Loucy (cell line): ENCODE results near the gene TTC7B.

ENCODE experiments used
- EZH2phosphoT487 ChIP-seq: fragments of 200-600 bp; IDR thresholded peaks from 2 replicates; pipeline ENCODE4 v1.6.1; 2018; ENCODE audit warnings: antibody characterized with exemption, mild to moderate bottlenecking, moderate library complexity, borderline replicate concordance
- TF ChIP-seq, protein P1 (sequence below): fragments of 200-600 bp; sonication (generic); conservative IDR thresholded peaks from 2 replicates; pipeline ENCODE4 v1.5.1; 2014; ENCODE audit warnings: mild to moderate bottlenecking, antibody characterized with exemption, low read length

DNA sequence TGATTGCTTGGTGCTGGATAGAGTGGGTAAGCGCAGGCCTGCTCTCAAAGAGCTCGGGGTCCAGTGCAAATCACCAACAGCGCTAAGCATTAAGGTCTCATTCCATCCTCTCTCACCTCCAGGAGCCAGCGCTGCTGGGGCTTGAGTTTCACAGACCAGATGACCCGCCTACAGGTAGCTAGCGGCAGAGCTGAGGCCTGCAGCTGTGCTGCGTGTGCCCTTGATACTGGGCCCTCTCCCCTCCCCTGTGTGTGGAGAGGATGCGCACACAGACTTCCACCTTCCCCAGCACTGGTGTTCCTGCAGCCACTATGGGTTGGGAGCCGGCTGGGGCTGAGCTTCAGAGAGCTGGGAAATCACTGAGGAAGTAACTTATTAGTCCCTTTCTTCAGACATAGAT, 269.5 kb downstream of the TTC7B start:
- TF ChIP-seq, protein P1, sequence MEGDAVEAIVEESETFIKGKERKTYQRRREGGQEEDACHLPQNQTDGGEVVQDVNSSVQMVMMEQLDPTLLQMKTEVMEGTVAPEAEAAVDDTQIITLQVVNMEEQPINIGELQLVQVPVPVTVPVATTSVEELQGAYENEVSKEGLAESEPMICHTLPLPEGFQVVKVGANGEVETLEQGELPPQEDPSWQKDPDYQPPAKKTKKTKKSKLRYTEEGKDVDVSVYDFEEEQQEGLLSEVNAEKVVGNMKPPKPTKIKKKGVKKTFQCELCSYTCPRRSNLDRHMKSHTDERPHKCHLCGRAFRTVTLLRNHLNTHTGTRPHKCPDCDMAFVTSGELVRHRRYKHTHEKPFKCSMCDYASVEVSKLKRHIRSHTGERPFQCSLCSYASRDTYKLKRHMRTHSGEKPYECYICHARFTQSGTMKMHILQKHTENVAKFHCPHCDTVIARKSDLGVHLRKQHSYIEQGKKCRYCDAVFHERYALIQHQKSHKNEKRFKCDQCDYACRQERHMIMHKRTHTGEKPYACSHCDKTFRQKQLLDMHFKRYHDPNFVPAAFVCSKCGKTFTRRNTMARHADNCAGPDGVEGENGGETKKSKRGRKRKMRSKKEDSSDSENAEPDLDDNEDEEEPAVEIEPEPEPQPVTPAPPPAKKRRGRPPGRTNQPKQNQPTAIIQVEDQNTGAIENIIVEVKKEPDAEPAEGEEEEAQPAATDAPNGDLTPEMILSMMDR, result no peak
- no peak for TF ChIP-seq EZH2phosphoT487
